RWPE1 (cell line): ENCODE results near the gene CMTM6.

Source experiments
- CTCF ChIA-PET: fragments of 350-600 bp; sonication (Branson Sonifier 250); formaldehyde crosslinking; extraction: SDS; loops from one replicate; lab custom pipeline; 2021; lab: Yijun Ruan, JAX
- POLR2A ChIA-PET: fragments of 400-600 bp; formaldehyde crosslinking; extraction: SDS; loops from one replicate; lab custom pipeline; 2020; ENCODE audit warnings: antibody characterized with exemption; ENCODE audit not compliant: low non-redundant PET; lab: Yijun Ruan, JAX
- DNase-seq: peaks from one replicate; pipeline ENCODE4 v3.0.0; 2012; ENCODE audit warnings: low spot score
- H3K27ac ChIP-seq: fragments of 450-650 bp; 2 replicates; pipeline ENCODE4 v1.5.1; 2017
- CTCF ChIP-seq: fragments of 450-650 bp; conservative IDR thresholded peaks from 2 replicates; pipeline ENCODE4 v1.5.1; 2017; ENCODE audit warnings: low read depth, mild to moderate bottlenecking

Gene CMTM6

GRCh38 chr3:32502118-32502945 is at the start of gene CMTM6:
CMTM6 (minus strand) TSS chr3:32502852; CDS start chr3:32502745, 107 bp downstream.
- peak within 1 kb of the TSS; percentile 87 for H3K27ac ChIP-seq
- ChIA-PET POLR2A (no interaction called here), CTCF (interaction anchor here (0.6 kb wide), 1 partner anchor 162 kb away, joined by 3 read pairs; no protein-coding TSS in a partner anchor)
- peak; percentile 93 for DNase-seq
- TF ChIP-seq CTCF, result no peak

- CTCF ChIA-PET, result no interaction called here
- DNase-seq, result no peak
- POLR2A ChIA-PET, result interaction anchor here (0.6 kb wide), 1 partner anchor 139 kb away, joined by 3 read pairs; no protein-coding TSS in a partner anchor
- H3K27ac ChIP-seq, result no peak overlapping the region
- no peak for TF ChIP-seq CTCF
These were observed 49.4 kb upstream of the CMTM6 start for GRCh38 chr3:32552013-32552412.

GRCh38 chr3:32551496-32551895 is 48.8 kb upstream of the CMTM6 start:
- CTCF ChIA-PET, result no interaction called here
- POLR2A ChIA-PET, result no interaction called here
- H3K27ac ChIP-seq, result no peak overlapping the region
- no peak for DNase-seq
- TF ChIP-seq CTCF, result no peak

GRCh38 chr3:32551087-32551486 is 48.4 kb upstream of the CMTM6 start:
- POLR2A ChIA-PET, result no interaction called here
- DNase-seq, result no peak
- TF ChIP-seq CTCF, result no peak
- CTCF ChIA-PET, result no interaction called here
- no peak overlapping the region for H3K27ac ChIP-seq

GRCh38 chr3:32545305-32545704 is 42.7 kb upstream of the CMTM6 start:
- ChIA-PET CTCF (no interaction called here), POLR2A (no interaction called here)
- no peak overlapping the region for H3K27ac ChIP-seq
- DNase-seq, result no peak
- TF ChIP-seq CTCF, result no peak

- TF ChIP-seq CTCF, result no peak
- no peak overlapping the region for H3K27ac ChIP-seq
- CTCF ChIA-PET, result no interaction called here
- POLR2A ChIA-PET, result no interaction called here
- DNase-seq, result no peak
These were observed 42.2 kb upstream of the CMTM6 start for GRCh38 chr3:32544894-32545293.
